A673 (cell line): Measurements from ENCODE around the gene WNK1. TPM values are rescaled to one million over a fixed set of nuclear protein-coding genes. Genes with fewer than 3 reads are reported as not detected.

Source experiments
- BruUV-seq: library from RNA; stranded (reverse); fragments of 400-500 nt; replicated peaks from 2 replicates; lab custom pipeline; 2021; lab: Mats Ljungman, UMichigan
- CTCF ChIA-PET: fragments of 300-600 bp; sonication (Branson Sonifier 250); formaldehyde crosslinking; loops from one replicate; lab custom pipeline; 2022; ENCODE audit warnings: antibody characterized with exemption; lab: Charles Lee
- POLR2A ChIA-PET: fragments of 300-600 bp; sonication (Branson Sonifier 250); formaldehyde crosslinking; loops from one replicate; lab custom pipeline; 2022; ENCODE audit warnings: antibody characterized with exemption; ENCODE audit not compliant: low non-redundant PET; lab: Charles Lee
- DNase-seq: peaks from one replicate; pipeline ENCODE4 v3.0.0-alpha.2; 2015; ENCODE audit warnings: low spot score
- H3K27ac ChIP-seq: fragments of 200-600 bp; sonication (generic); 2 replicates; pipeline ENCODE4 v1.5.1; 2016; ENCODE audit warnings: mixed run types, low read depth, mild to moderate bottlenecking, mixed read lengths, antibody characterized with exemption, low read length; ENCODE audit not compliant: poor library complexity, severe bottlenecking
- H3K27me3 ChIP-seq: fragments of 200-600 bp; sonication (generic); replicated peaks from 2 replicates; pipeline ENCODE4 v1.6.1; 2017; ENCODE audit warnings: mixed run types, low read depth, mild to moderate bottlenecking, mixed read lengths, antibody characterized with exemption, low read length; ENCODE audit not compliant: insufficient read depth, poor library complexity
- H3K36me3 ChIP-seq: fragments of 200-600 bp; sonication (generic); 2 replicates; pipeline ENCODE4 v1.6.1; 2016; ENCODE audit warnings: mixed run types, mild to moderate bottlenecking, mixed read lengths, antibody characterized with exemption, low read length; ENCODE audit not compliant: insufficient read depth, poor library complexity, severe bottlenecking
- H3K4me1 ChIP-seq: fragments of 200-600 bp; sonication (generic); 2 replicates; pipeline ENCODE4 v1.6.1; 2017; ENCODE audit warnings: mixed run types, mild to moderate bottlenecking, mixed read lengths, antibody characterized with exemption, low read length; ENCODE audit not compliant: insufficient read depth, poor library complexity, severe bottlenecking
- H3K4me3 ChIP-seq: fragments of 200-600 bp; sonication (generic); 2 replicates; pipeline ENCODE4 v1.5.1; 2016; ENCODE audit warnings: low read depth, mixed run types, mild to moderate bottlenecking, mixed read lengths, low read length; ENCODE audit not compliant: poor library complexity, severe bottlenecking
- H3K9me3 ChIP-seq: fragments of 200-600 bp; sonication (generic); 2 replicates; pipeline ENCODE4 v1.6.1; 2016; ENCODE audit warnings: mixed run types, low read depth, mild to moderate bottlenecking, mixed read lengths, antibody characterized with exemption, low read length; ENCODE audit not compliant: poor library complexity, severe bottlenecking
- EZH2 ChIP-seq: fragments of 200-600 bp; sonication (generic); IDR thresholded peaks from 2 replicates; pipeline ENCODE4 v1.6.1; 2017; ENCODE audit warnings: borderline replicate concordance, low read depth, mild to moderate bottlenecking, mixed read lengths, antibody characterized with exemption, low read length; ENCODE audit not compliant: poor library complexity, severe bottlenecking
- intact Hi-C: fragments of 100-400 bp; cut with micrococcal nuclease; formaldehyde crosslinking; loops from one replicate; pipeline ENCODE4 v1.10.0; 2022; ENCODE audit not compliant: unreplicated experiment
- total RNA-seq: library from RNA; stranded (reverse); gene quantifications from 2 replicates; pipeline ENCODE4 v1.2.3, GENCODE V29; 2021
- TF ChIP-seq, protein P1 (sequence below): fragments of 300-800, 200-600 bp; sonication (generic); conservative IDR thresholded peaks from 2 replicates; pipeline ENCODE4 v1.5.1; 2017; ENCODE audit warnings: low read depth, mild to moderate bottlenecking, antibody characterized with exemption, low read length, moderate library complexity, mixed read lengths

The WNK1 gene
- total RNA-seq, 1 experiment from 2014 or later: 161 TPM

DNA sequence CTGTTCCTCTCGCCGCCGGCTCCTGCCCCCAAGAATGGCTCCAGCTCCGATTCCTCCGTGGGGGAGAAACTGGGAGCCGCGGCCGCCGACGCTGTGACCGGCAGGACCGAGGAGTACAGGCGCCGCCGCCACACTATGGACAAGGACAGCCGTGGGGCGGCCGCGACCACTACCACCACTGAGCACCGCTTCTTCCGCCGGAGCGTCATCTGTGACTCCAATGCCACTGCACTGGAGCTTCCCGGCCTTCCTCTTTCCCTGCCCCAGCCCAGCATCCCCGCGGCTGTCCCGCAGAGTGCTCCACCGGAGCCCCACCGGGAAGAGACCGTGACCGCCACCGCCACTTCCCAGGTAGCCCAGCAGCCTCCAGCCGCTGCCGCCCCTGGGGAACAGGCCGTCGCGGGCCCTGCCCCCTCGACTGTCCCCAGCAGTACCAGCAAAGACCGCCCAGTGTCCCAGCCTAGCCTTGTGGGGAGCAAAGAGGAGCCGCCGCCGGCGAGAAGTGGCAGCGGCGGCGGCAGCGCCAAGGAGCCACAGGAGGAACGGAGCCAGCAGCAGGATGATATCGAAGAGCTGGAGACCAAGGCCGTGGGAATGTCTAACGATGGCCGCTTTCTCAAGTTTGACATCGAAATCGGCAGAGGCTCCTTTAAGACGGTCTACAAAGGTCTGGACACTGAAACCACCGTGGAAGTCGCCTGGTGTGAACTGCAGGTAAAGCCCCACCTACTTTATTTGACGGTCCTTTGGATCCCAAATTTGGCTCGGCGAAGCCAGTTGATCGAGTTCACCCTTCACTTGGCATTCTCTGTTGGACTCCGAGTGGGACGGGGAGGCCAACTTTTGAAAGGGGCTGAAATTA lies 1.5 kb downstream of the WNK1 start:
- H3K9me3 ChIP-seq: no peaks in the 10 kb centered on the region
- H3K27me3 ChIP-seq: no peaks in the 10 kb centered on the region
- CTCF ChIA-PET: interaction anchor here (0.9 kb wide), 1 partner anchor 140 kb away, joined by 3 read pairs; no protein-coding TSS in a partner anchor
- no TSS peak for BruUV-seq
- H3K27ac ChIP-seq: peak overlapping the region; percentile 91
- H3K4me1 ChIP-seq: peaks cover 23% of the 10 kb centered on the region
- no peaks in the 10 kb centered on the region for H3K36me3 ChIP-seq
- DNase-seq: peak; percentile 59
- intact Hi-C loops: loop anchor here (5.0 to 10.0 kb wide), 2 partner anchors 58 to 841 kb away; partner anchors contain the start of gene FBXL14
- TF ChIP-seq, protein P1, sequence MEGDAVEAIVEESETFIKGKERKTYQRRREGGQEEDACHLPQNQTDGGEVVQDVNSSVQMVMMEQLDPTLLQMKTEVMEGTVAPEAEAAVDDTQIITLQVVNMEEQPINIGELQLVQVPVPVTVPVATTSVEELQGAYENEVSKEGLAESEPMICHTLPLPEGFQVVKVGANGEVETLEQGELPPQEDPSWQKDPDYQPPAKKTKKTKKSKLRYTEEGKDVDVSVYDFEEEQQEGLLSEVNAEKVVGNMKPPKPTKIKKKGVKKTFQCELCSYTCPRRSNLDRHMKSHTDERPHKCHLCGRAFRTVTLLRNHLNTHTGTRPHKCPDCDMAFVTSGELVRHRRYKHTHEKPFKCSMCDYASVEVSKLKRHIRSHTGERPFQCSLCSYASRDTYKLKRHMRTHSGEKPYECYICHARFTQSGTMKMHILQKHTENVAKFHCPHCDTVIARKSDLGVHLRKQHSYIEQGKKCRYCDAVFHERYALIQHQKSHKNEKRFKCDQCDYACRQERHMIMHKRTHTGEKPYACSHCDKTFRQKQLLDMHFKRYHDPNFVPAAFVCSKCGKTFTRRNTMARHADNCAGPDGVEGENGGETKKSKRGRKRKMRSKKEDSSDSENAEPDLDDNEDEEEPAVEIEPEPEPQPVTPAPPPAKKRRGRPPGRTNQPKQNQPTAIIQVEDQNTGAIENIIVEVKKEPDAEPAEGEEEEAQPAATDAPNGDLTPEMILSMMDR: no peak
- no peak for TF ChIP-seq EZH2
- H3K4me3 ChIP-seq: peak overlapping the region; percentile 92
- POLR2A ChIA-PET: no interaction called here

DNA sequence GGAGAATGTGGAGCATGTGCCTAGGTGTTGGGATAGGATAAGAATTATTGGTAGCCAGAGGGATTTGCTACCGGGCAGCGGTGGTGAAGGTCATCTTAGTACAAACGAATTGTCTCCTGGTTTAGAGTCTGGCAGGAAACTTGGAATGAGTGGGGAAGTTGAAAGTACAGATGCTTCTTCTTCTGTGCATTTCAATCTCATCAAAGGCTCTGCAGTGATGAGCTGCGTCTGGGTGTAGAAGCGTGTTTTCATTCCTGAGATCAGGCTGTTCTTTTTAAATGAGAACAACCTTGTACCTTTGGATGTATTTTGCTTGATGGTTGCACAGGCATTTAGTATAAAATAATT lies 2.1 kb downstream of the WNK1 start:
- Histone ChIP-seq H3K27me3 (no peaks in the 10 kb centered on the region), H3K27ac (peak overlapping the region; percentile 91), H3K4me3 (peak overlapping the region; percentile 92), H3K36me3 (no peaks in the 10 kb centered on the region), H3K4me1 (peaks cover 22% of the 10 kb centered on the region), H3K9me3 (no peaks in the 10 kb centered on the region)
- TF ChIP-seq, protein P1: no peak
- no peak for TF ChIP-seq EZH2
- intact Hi-C loops: loop anchor here (5.0 to 10.0 kb wide), 2 partner anchors 58 to 840 kb away; partner anchors contain the start of gene FBXL14
- BruUV-seq: no TSS peak
- DNase-seq: no peak
- CTCF ChIA-PET: no interaction called here
- POLR2A ChIA-PET: no interaction called here

DNA sequence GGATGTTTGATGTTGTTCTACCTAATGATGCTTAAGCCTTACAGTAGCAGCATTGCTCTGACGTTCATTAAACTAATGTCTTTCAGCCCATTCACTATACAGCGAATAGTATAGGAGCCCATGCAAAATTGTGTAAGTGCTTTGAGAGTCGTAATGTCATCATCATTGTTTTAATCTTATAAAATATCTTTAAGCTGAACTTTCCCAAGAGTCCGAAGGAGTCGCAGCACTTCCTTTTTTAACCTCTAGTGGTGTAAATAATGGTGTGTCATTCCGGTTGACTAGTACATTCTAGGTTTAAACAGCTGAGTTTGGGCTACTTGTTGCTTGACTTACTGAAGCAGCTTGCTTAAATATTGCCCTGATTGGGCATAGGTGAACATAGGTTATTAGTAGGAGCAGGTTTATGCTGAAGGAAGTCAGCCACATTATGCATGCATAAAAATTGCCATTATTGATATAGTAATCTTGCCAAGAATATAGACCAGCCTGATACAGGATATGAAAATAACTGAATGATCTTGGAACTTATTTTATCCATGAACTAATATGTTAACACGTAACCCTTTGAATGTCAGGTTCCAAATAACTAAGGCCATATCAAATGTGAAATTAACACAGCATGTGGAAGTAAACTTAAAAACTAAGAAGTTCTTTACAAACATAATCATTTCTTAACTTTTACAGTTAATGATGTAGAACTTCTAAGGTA lies 2.6 kb downstream of the WNK1 start:
- ChIA-PET CTCF (no interaction called here), POLR2A (no interaction called here)
- H3K4me1 ChIP-seq: peaks cover 18% of the 10 kb centered on the region
- H3K36me3 ChIP-seq: no peaks in the 10 kb centered on the region
- no peak overlapping the region for H3K27ac ChIP-seq
- BruUV-seq: no TSS peak
- no peaks in the 10 kb centered on the region for H3K27me3 ChIP-seq
- H3K9me3 ChIP-seq: no peaks in the 10 kb centered on the region
- intact Hi-C loops: loop anchor here (5.0 to 10.0 kb wide), 2 partner anchors 57 to 840 kb away; partner anchors contain the start of gene FBXL14
- peak overlapping the region; percentile 92 for H3K4me3 ChIP-seq
- TF ChIP-seq, protein P1: peak; percentile 38; the same call in 1 of the 2 replicates
- TF ChIP-seq EZH2: no peak
- peak; percentile 62 for DNase-seq
